HK-2 (cell line): ENCODE measurements around the gene MLXIP.

Experiments used
- DNase-seq: peaks from one replicate; pipeline ENCODE4 v3.0.0-alpha.2; 2018; ENCODE audit not compliant: unreplicated experiment

MLXIP gene

GRCh38 chr12:122079033-122079531 lies 526 bp downstream of the MLXIP start:
- no peak for DNase-seq

GRCh38 chr12:122079532-122080081 lies 1.1 kb downstream of the MLXIP start:
- DNase-seq, result no peak

GRCh38 chr12:122080149-122081082 lies 1.9 kb downstream of the MLXIP start:
- peak; percentile 65 for DNase-seq

- no peak for DNase-seq
Observed at GRCh38 chr12:122081083-122081696, 2.6 kb downstream of the MLXIP start.

- no peak for DNase-seq
Observed at GRCh38 chr12:122081697-122082221, 3.2 kb downstream of the MLXIP start.

- DNase-seq, result no peak
Observed at GRCh38 chr12:122082621-122083356, 4.2 kb downstream of the MLXIP start.

GRCh38 chr12:122084857-122085405 lies 6.4 kb downstream of the MLXIP start:
- DNase-seq, result no peak

- DNase-seq, result no peak
Observed at GRCh38 chr12:122085591-122085990, 7.0 kb downstream of the MLXIP start.

GRCh38 chr12:122086116-122086515 lies 7.6 kb downstream of the MLXIP start:
- DNase-seq, result no peak

GRCh38 chr12:122086641-122087285 lies 8.2 kb downstream of the MLXIP start:
- no peak for DNase-seq

GRCh38 chr12:122087431-122088178 lies 9.0 kb downstream of the MLXIP start:
- no peak for DNase-seq

GRCh38 chr12:122088179-122088810 lies 9.7 kb downstream of the MLXIP start:
- DNase-seq, result no peak

GRCh38 chr12:122089077-122089476 lies 10.5 kb downstream of the MLXIP start:
- no peak for DNase-seq

GRCh38 chr12:122090759-122091515 lies 12.4 kb downstream of the MLXIP start:
- DNase-seq, result no peak

- DNase-seq, result no peak
Observed at GRCh38 chr12:122093098-122093883, 14.7 kb downstream of the MLXIP start.

GRCh38 chr12:122094137-122094734 lies 15.7 kb downstream of the MLXIP start:
- no peak for DNase-seq

GRCh38 chr12:122094735-122095631 lies 16.4 kb downstream of the MLXIP start:
- no peak for DNase-seq
